NCI-H748 (cell line): ENCODE results near the gene TAB3.
A peak's percentile ranks its signal among the peaks of the same experiment; 100 is the strongest.

ENCODE experiments used
- DNase-seq: peaks from one replicate; lab custom pipeline; 2025; ENCODE audit not compliant: unreplicated experiment; lab: John Stamatoyannopoulos, UW

Gene TAB3

GRCh38 chrX:30889147-30890140, at the start of gene TAB3:
Gene TAB3 (minus strand): TSS chrX:30889254. CDS start chrX:30859588, 29,666 bp downstream.
- DNase-seq: peak; percentile 98

GRCh38 chrX:30938295-30938694, 49.2 kb upstream of the TAB3 start:
- DNase-seq: no peak

GRCh38 chrX:30935985-30936384, 46.9 kb upstream of the TAB3 start:
- no peak for DNase-seq

GRCh38 chrX:30931920-30932319, 42.9 kb upstream of the TAB3 start:
- no peak for DNase-seq

- no peak for DNase-seq
Observed at GRCh38 chrX:30930679-30931078, 41.6 kb upstream of the TAB3 start.

GRCh38 chrX:30930143-30930542, 41.1 kb upstream of the TAB3 start:
- DNase-seq: no peak

- no peak for DNase-seq
Observed at GRCh38 chrX:30920271-30920670, 31.2 kb upstream of the TAB3 start.

- no peak for DNase-seq
Observed at GRCh38 chrX:30918480-30918879, 29.4 kb upstream of the TAB3 start.

- DNase-seq: no peak
Observed at GRCh38 chrX:30913492-30913891, 24.4 kb upstream of the TAB3 start.

- no peak for DNase-seq
Observed at GRCh38 chrX:30910124-30910860, 21.2 kb upstream of the TAB3 start.

GRCh38 chrX:30906726-30907125, 17.7 kb upstream of the TAB3 start:
- no peak for DNase-seq

- DNase-seq: no peak
Observed at GRCh38 chrX:30905321-30905720, 16.3 kb upstream of the TAB3 start.

- no peak for DNase-seq
Observed at GRCh38 chrX:30904632-30905031, 15.6 kb upstream of the TAB3 start.

- no peak for DNase-seq
Observed at GRCh38 chrX:30904186-30904585, 15.1 kb upstream of the TAB3 start.

- DNase-seq: no peak
Observed at GRCh38 chrX:30900227-30900626, 11.2 kb upstream of the TAB3 start.

GRCh38 chrX:30898886-30899285, 9.8 kb upstream of the TAB3 start:
- DNase-seq: no peak

GRCh38 chrX:30895370-30895769, 6.3 kb upstream of the TAB3 start:
- no peak for DNase-seq

- no peak for DNase-seq
Observed at GRCh38 chrX:30893206-30893605, 4.2 kb upstream of the TAB3 start.

GRCh38 chrX:30892591-30892990, 3.5 kb upstream of the TAB3 start:
- no peak for DNase-seq

GRCh38 chrX:30888526-30889146, 418 bp downstream of the TAB3 start:
- peak; percentile 28 for DNase-seq

GRCh38 chrX:30887721-30888120, 1.3 kb downstream of the TAB3 start:
- no peak for DNase-seq

GRCh38 chrX:30887288-30887687, 1.8 kb downstream of the TAB3 start:
- no peak for DNase-seq
